H9 (cell line): Measurements from ENCODE around the gene ITGB2. TPM values are rescaled to one million over a fixed set of nuclear protein-coding genes. Genes with fewer than 3 reads are reported as not detected.
A peak's percentile ranks its signal among the peaks of the same experiment; 100 is the strongest.

Source experiments
- DNase-seq: peaks from one replicate; pipeline ENCODE4 v3.0.0-alpha.2; 2017
- H2AFZ ChIP-seq: one replicate; pipeline ENCODE4 v1.6.1; 2013; ENCODE audit warnings: mild to moderate bottlenecking, low read length, control low read depth, moderate library complexity
- H2AK5ac ChIP-seq: 2 replicates; pipeline ENCODE4 v1.6.1; 2013; ENCODE audit warnings: low read length, control low read depth, mixed read lengths; ENCODE audit not compliant: insufficient read length
- H2BK120ac ChIP-seq: one replicate; pipeline ENCODE4 v1.6.1; 2013; ENCODE audit warnings: low read depth, mild to moderate bottlenecking, low read length, control low read depth, inconsistent platforms; ENCODE audit not compliant: poor library complexity, severe bottlenecking
- H2BK12ac ChIP-seq: 2 replicates; pipeline ENCODE4 v1.6.1; 2013; ENCODE audit warnings: low read length, control low read depth, mixed read lengths, low read depth; ENCODE audit not compliant: insufficient read length
- H2BK15ac ChIP-seq: 2 replicates; pipeline ENCODE4 v1.6.1; 2013; ENCODE audit warnings: low read depth, low read length, control low read depth
- H2BK20ac ChIP-seq: one replicate; pipeline ENCODE4 v1.6.1; 2013; ENCODE audit warnings: low read depth, mild to moderate bottlenecking, low read length, control low read depth, inconsistent platforms; ENCODE audit not compliant: poor library complexity, severe bottlenecking
- H2BK5ac ChIP-seq: 2 replicates; pipeline ENCODE4 v1.6.1; 2013; ENCODE audit warnings: low read length, control low read depth, mixed read lengths; ENCODE audit not compliant: insufficient read length
- H3K14ac ChIP-seq: 2 replicates; pipeline ENCODE4 v1.6.1; 2013; ENCODE audit warnings: low read length, control low read depth; ENCODE audit not compliant: insufficient read depth
- H3K18ac ChIP-seq: 2 replicates; pipeline ENCODE4 v1.6.1; 2013; ENCODE audit warnings: low read depth, mild to moderate bottlenecking, mixed read lengths, low read length, control low read depth; ENCODE audit not compliant: insufficient read length
- H3K23ac ChIP-seq: 2 replicates; pipeline ENCODE4 v1.6.1; 2013; ENCODE audit warnings: low read length, control low read depth, mixed read lengths, low read depth; ENCODE audit not compliant: insufficient read length
- H3K23me2 ChIP-seq: 2 replicates; pipeline ENCODE4 v1.6.1; 2013; ENCODE audit warnings: low read depth, mild to moderate bottlenecking, mixed read lengths, low read length, control low read depth; ENCODE audit not compliant: insufficient read length, poor library complexity, severe bottlenecking
- H3K27ac ChIP-seq: 2 replicates; pipeline ENCODE4 v1.5.1; 2013; ENCODE audit warnings: low read length, control low read depth, mixed read lengths, low read depth; ENCODE audit not compliant: insufficient read length
- H3K27me3 ChIP-seq: 2 replicates; pipeline ENCODE4 v1.6.1; 2013; ENCODE audit warnings: low read length, control low read depth, inconsistent platforms; ENCODE audit not compliant: insufficient read depth
- H3K4ac ChIP-seq: 2 replicates; pipeline ENCODE4 v1.6.1; 2013; ENCODE audit warnings: low read depth, mild to moderate bottlenecking, control low read depth, inconsistent platforms, low read length, moderate library complexity
- H3K4me1 ChIP-seq: 2 replicates; pipeline ENCODE4 v1.6.1; 2013; ENCODE audit warnings: low read length, control low read depth, inconsistent platforms; ENCODE audit not compliant: insufficient read depth
- H3K4me2 ChIP-seq: 2 replicates; pipeline ENCODE4 v1.6.1; 2013; ENCODE audit warnings: low read length, control low read depth, mixed read lengths; ENCODE audit not compliant: insufficient read length, insufficient read depth
- H3K56ac ChIP-seq: 2 replicates; pipeline ENCODE4 v1.6.1; 2013; ENCODE audit warnings: low read depth, mild to moderate bottlenecking, mixed read lengths, low read length, control low read depth; ENCODE audit not compliant: insufficient read length
- H3K79me1 ChIP-seq: 2 replicates; pipeline ENCODE4 v1.6.1; 2013; ENCODE audit warnings: low read depth, mild to moderate bottlenecking, moderate library complexity, low read length, control low read depth, inconsistent platforms; ENCODE audit not compliant: insufficient read depth, poor library complexity, severe bottlenecking
- H3K79me2 ChIP-seq: 2 replicates; pipeline ENCODE4 v1.6.1; 2013; ENCODE audit warnings: low read length, control low read depth, inconsistent platforms; ENCODE audit not compliant: insufficient read depth
- H3K9ac ChIP-seq: 2 replicates; pipeline ENCODE4 v1.6.1; 2013; ENCODE audit warnings: low read length, control low read depth, mixed read lengths; ENCODE audit not compliant: insufficient read length; ENCODE audit errors: extremely low read depth
- H3K9me3 ChIP-seq: one replicate; pipeline ENCODE4 v1.6.1; 2013; ENCODE audit warnings: low read depth, low read length, inconsistent platforms; ENCODE audit not compliant: control insufficient read depth
- H3T11ph ChIP-seq: one replicate; pipeline ENCODE4 v1.6.1; 2013; ENCODE audit warnings: mild to moderate bottlenecking, low read length, control low read depth, inconsistent platforms
- H4K20me1 ChIP-seq: one replicate; pipeline ENCODE4 v1.6.1; 2013; ENCODE audit not compliant: control insufficient read depth, insufficient read length, insufficient read depth
- H4K5ac ChIP-seq: 2 replicates; pipeline ENCODE4 v1.6.1; 2013; ENCODE audit warnings: low read depth, mild to moderate bottlenecking, mixed read lengths, low read length, control low read depth; ENCODE audit not compliant: insufficient read length
- H4K8ac ChIP-seq: replicated peaks from 2 replicates; pipeline ENCODE4 v1.6.1; 2013; ENCODE audit warnings: low read length, control low read depth, mixed read lengths, low read depth; ENCODE audit not compliant: insufficient read length
- H4K91ac ChIP-seq: 2 replicates; pipeline ENCODE4 v1.6.1; 2013; ENCODE audit warnings: low read depth, mild to moderate bottlenecking, moderate library complexity, mixed read lengths, low read length, control low read depth; ENCODE audit not compliant: insufficient read length
- H3K27ac Mint-ChIP-seq, 3 experiments: 2 replicates in 2 of 3; 3 replicates in 1 of 3; pipeline ENCODE4 v1.8.0; 2020 to 2021; ENCODE audit warnings: mixed read lengths in 3 of 3, mild to moderate bottlenecking in 1 of 3, moderate library complexity in 1 of 3
- H3K27me3 Mint-ChIP-seq: 2 replicates; pipeline ENCODE4 v1.8.0; 2021; ENCODE audit warnings: low read depth, mild to moderate bottlenecking, moderate library complexity, mixed read lengths
- H3K36me3 Mint-ChIP-seq, 3 experiments: 2 replicates in 2 of 3; 3 replicates in 1 of 3; pipeline ENCODE4 v1.8.0; 2020 to 2021; ENCODE audit warnings: low read depth in 3 of 3, mixed read lengths in 3 of 3; ENCODE audit not compliant: insufficient read depth in 1 of 3
- H3K4me1 Mint-ChIP-seq, 2 experiments: 2 replicates each; pipeline ENCODE4 v1.8.0; 2020; ENCODE audit warnings: mixed read lengths in 2 of 2
- H3K4me3 Mint-ChIP-seq, 2 experiments: 2 replicates in 1 of 2; 3 replicates in 1 of 2; pipeline ENCODE4 v1.8.0; 2020 to 2021; ENCODE audit warnings: mild to moderate bottlenecking in 2 of 2, mixed read lengths in 2 of 2, moderate library complexity in 1 of 2
- H3K9me3 Mint-ChIP-seq, 2 experiments: 2 replicates in 1 of 2; 3 replicates in 1 of 2; pipeline ENCODE4 v1.8.0; 2020; ENCODE audit warnings: mild to moderate bottlenecking in 2 of 2, mixed read lengths in 2 of 2, moderate library complexity in 1 of 2
- WGBS: extraction: QIAGEN DNeasy Blood & Tissue Kit; methylation state at CpG from one replicate; pipeline ENCODE4 v1.1.7; 2013; ENCODE audit warnings: missing lambda C conversion rate, low lambda C conversion rate, mixed read lengths; ENCODE audit not compliant: insufficient read length; ENCODE audit errors: extremely low coverage; 5-methylcytosine and 5-hydroxymethylcytosine counted together
- total RNA-seq: library from RNA; stranded (reverse); gene quantifications from 2 replicates; pipeline ENCODE4 v1.2.1, GENCODE V29; 2021
- TF ChIP-seq, protein P1 (sequence below): fragments of 200-600 bp; sonication (generic); conservative IDR thresholded peaks from 3 replicates; pipeline ENCODE4 v1.8.0; 2021; ENCODE audit warnings: antibody characterized with exemption, mild to moderate bottlenecking

ITGB2 gene
- total RNA-seq, 1 experiment from 2014 or later, result 1.1 TPM

DNA sequence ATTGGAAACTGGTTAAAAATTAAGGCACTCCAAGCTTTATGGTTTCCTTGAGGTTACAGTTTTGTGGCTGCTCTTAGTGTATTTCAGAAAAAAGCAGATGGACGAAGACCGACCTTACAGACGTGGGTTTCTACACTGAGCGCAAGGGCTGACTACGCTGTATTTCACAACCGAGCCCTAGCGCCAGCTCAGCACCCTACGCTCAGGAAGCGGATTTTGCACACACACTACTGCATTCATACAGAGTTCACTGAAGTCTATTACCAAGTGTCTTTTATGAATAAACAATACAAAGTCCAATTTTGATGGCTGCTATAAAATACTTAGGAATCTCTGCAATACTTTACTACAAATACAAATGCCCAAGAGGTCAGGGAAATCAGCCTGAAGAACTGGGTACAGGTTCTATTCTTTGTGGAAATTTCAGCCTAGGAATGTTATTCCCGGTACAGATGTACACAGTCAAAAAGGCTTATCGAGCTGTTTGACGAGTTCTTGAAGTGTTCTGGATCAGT, 71.0 kb downstream of the ITGB2 start:
- Histone ChIP-seq H3K56ac (no peak overlapping the region), H4K20me1 (no peaks in the 10 kb centered on the region), H2BK5ac (no peak overlapping the region), H3K79me1 (no peaks in the 10 kb centered on the region), H3K14ac (no peak overlapping the region), H4K8ac (no peak overlapping the region), H3K9me3 (no peaks in the 10 kb centered on the region), H2BK20ac (no peak overlapping the region), H4K5ac (no peak overlapping the region), H3K18ac (no peak overlapping the region), H3K27me3 (no peaks in the 10 kb centered on the region), H3K27ac (no peak overlapping the region), H2AK5ac (no peak overlapping the region), H3K23ac (no peak overlapping the region), H3K23me2 (no peaks in the 10 kb centered on the region), H4K91ac (no peak overlapping the region), H3K9ac (no peak overlapping the region), H2BK12ac (no peak overlapping the region), H2BK15ac (no peak overlapping the region), H3T11ph (no peak overlapping the region), H3K79me2 (no peaks in the 10 kb centered on the region), H2BK120ac (no peak overlapping the region), H2AFZ (no peak overlapping the region), H3K4ac (no peak overlapping the region), H3K4me1 (0 out of 2 replicates have a peak, but pooled peaks cover 2% of the 10 kb centered on the region), H3K4me2 (no peak overlapping the region)
- Mint-ChIP-seq H3K4me1 (peaks cover 7 to 12% of the 10 kb centered on the region in 2 experiments), H3K4me3 (no peak overlapping the region), H3K27me3 (no peaks in the 10 kb centered on the region), H3K9me3 (no peaks in the 10 kb centered on the region), H3K27ac (peak overlapping the region in 1 of 3 experiments; percentile 20; a peak in 1 of 7 replicates), H3K36me3 (peaks cover 24 to 56% (median 47%) of the 10 kb centered on the region in 3 experiments; a peak in 6 of 7 replicates)
- TF ChIP-seq, protein P1, sequence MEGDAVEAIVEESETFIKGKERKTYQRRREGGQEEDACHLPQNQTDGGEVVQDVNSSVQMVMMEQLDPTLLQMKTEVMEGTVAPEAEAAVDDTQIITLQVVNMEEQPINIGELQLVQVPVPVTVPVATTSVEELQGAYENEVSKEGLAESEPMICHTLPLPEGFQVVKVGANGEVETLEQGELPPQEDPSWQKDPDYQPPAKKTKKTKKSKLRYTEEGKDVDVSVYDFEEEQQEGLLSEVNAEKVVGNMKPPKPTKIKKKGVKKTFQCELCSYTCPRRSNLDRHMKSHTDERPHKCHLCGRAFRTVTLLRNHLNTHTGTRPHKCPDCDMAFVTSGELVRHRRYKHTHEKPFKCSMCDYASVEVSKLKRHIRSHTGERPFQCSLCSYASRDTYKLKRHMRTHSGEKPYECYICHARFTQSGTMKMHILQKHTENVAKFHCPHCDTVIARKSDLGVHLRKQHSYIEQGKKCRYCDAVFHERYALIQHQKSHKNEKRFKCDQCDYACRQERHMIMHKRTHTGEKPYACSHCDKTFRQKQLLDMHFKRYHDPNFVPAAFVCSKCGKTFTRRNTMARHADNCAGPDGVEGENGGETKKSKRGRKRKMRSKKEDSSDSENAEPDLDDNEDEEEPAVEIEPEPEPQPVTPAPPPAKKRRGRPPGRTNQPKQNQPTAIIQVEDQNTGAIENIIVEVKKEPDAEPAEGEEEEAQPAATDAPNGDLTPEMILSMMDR, result no peak
- DNase-seq, result no peak
- WGBS, result no CpG with 5 or more reads among the region's 12 CpGs
